Astrocyte (in vitro differentiated cells and primary cell): ENCODE data around the gene RPS6KA2. TPM values are rescaled to one million over a fixed set of nuclear protein-coding genes. Genes with fewer than 3 reads are reported as not detected.

Source experiments
- DNase-seq: peaks from one replicate; pipeline ENCODE4 v3.0.0-alpha.2; 2010; ENCODE audit warnings: low read depth
- FAIRE-seq: peaks from 2 replicates; lab custom pipeline; 2011; peaks lifted over from hg19 to GRCh38; lab: Jason Lieb, UNC
- H2AFZ ChIP-seq: 2 replicates; pipeline ENCODE4 v1.6.0; 2012; ENCODE audit warnings: low read depth, low read length, inconsistent platforms
- H3K27ac ChIP-seq: 2 replicates; pipeline ENCODE4 v1.5.1; 2011; ENCODE audit warnings: low read depth, low read length, inconsistent platforms
- H3K27me3 ChIP-seq: 2 replicates; pipeline ENCODE4 v1.6.0; 2011; ENCODE audit warnings: low read length, inconsistent platforms; ENCODE audit not compliant: insufficient read depth
- H3K36me3 ChIP-seq: 2 replicates; pipeline ENCODE4 v1.5.1; 2011; ENCODE audit warnings: low read length, inconsistent platforms; ENCODE audit not compliant: insufficient read depth
- H3K4me1 ChIP-seq: 2 replicates; pipeline ENCODE4 v1.5.1; 2011; ENCODE audit warnings: low read length, inconsistent platforms; ENCODE audit not compliant: insufficient read depth
- H3K4me2 ChIP-seq: 2 replicates; pipeline ENCODE4 v1.6.0; 2012; ENCODE audit warnings: low read length, inconsistent platforms
- H3K4me3 ChIP-seq: 2 replicates; pipeline ENCODE4 v1.5.1; 2011; ENCODE audit warnings: low read depth, mild to moderate bottlenecking, low read length, inconsistent platforms; ENCODE audit not compliant: insufficient read depth
- H3K79me2 ChIP-seq: 2 replicates; pipeline ENCODE4 v1.6.0; 2012; ENCODE audit warnings: mild to moderate bottlenecking, low read length, inconsistent platforms; ENCODE audit not compliant: insufficient read depth
- H3K9ac ChIP-seq: 2 replicates; pipeline ENCODE4 v1.6.0; 2012; ENCODE audit warnings: mild to moderate bottlenecking, low read length, inconsistent platforms
- H3K9me3 ChIP-seq: 2 replicates; pipeline ENCODE4 v1.5.1; 2012; ENCODE audit warnings: low read depth, mild to moderate bottlenecking, low read length, inconsistent platforms; ENCODE audit not compliant: insufficient read depth
- H4K20me1 ChIP-seq: 2 replicates; pipeline ENCODE4 v1.6.0; 2012; ENCODE audit warnings: low read length, inconsistent platforms; ENCODE audit not compliant: insufficient read depth
- H3K27ac Mint-ChIP-seq: one replicate; pipeline ENCODE4 v1.8.0; 2021; ENCODE audit warnings: mild to moderate bottlenecking, mixed read lengths; ENCODE audit not compliant: unreplicated experiment
- H3K27me3 Mint-ChIP-seq: one replicate; pipeline ENCODE4 v1.8.0; 2021; ENCODE audit warnings: low read depth, mixed read lengths; ENCODE audit not compliant: unreplicated experiment
- H3K36me3 Mint-ChIP-seq: one replicate; pipeline ENCODE4 v1.8.0; 2021; ENCODE audit warnings: low read depth, mixed read lengths; ENCODE audit not compliant: unreplicated experiment
- H3K4me1 Mint-ChIP-seq: one replicate; pipeline ENCODE4 v1.8.0; 2021; ENCODE audit warnings: low read depth, mixed read lengths; ENCODE audit not compliant: unreplicated experiment
- H3K4me3 Mint-ChIP-seq: one replicate; pipeline ENCODE4 v1.8.0; 2021; ENCODE audit warnings: mild to moderate bottlenecking, moderate library complexity, mixed read lengths; ENCODE audit not compliant: unreplicated experiment
- H3K9me3 Mint-ChIP-seq: one replicate; pipeline ENCODE4 v1.8.0; 2021; ENCODE audit warnings: mild to moderate bottlenecking, mixed read lengths; ENCODE audit not compliant: unreplicated experiment
- EZH2 ChIP-seq: IDR thresholded peaks from 2 replicates; pipeline ENCODE4 v1.6.1; 2012; ENCODE audit warnings: mild to moderate bottlenecking, low read length, inconsistent platforms; ENCODE audit not compliant: insufficient read depth
- total RNA-seq: library from RNA; stranded (reverse); gene quantifications from 2 replicates; pipeline ENCODE4 v1.2.1, GENCODE V29; 2021
- TF ChIP-seq, protein P1 (sequence below): IDR thresholded peaks from 2 replicates; pipeline ENCODE4 v1.5.1; 2011; ENCODE audit warnings: low read depth, mild to moderate bottlenecking, inconsistent platforms, low read length, moderate library complexity; ENCODE audit not compliant: insufficient read depth

RPS6KA2 gene
- total RNA-seq, 1 donor from 2014 or later, result 33.5 TPM

DNA sequence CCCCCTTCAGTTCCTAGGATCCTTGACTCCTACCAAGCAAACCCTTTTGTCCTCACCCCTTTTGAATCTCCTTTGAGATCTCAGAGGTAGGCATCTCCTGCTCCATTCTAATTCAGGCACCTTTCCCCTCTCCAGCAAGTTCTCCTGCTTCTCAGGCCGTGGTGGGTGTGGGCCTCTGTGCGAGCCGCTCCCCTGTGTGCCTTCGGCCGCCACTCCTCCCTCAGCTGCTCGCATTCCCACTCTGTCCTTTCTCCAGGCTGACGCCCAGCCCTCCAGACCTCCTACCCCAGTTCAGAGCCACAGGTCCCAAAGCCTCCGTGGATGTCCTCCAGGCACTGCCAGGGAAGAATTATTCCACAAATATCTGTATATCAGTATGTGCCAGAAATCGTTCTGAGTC, 19.7 kb upstream of the RPS6KA2 start:
- no peak overlapping the region for H3K4me3 Mint-ChIP-seq
- Histone ChIP-seq H3K4me1 (no peaks in the 10 kb centered on the region), H3K9ac (no peak overlapping the region), H2AFZ (no peak overlapping the region), H3K9me3 (no peaks in the 10 kb centered on the region), H3K27ac (no peak overlapping the region), H3K79me2 (no peaks in the 10 kb centered on the region), H4K20me1 (no peaks in the 10 kb centered on the region), H3K4me3 (no peak overlapping the region), H3K4me2 (no peak overlapping the region), H3K36me3 (no peaks in the 10 kb centered on the region), H3K27me3 (no peaks in the 10 kb centered on the region)
- no peak overlapping the region for H3K27ac Mint-ChIP-seq
- no peak for FAIRE-seq
- no peak for DNase-seq
- H3K27me3 Mint-ChIP-seq, result peaks cover 1% of the 10 kb centered on the region
- H3K9me3 Mint-ChIP-seq, result no peaks in the 10 kb centered on the region
- TF ChIP-seq, protein P1, sequence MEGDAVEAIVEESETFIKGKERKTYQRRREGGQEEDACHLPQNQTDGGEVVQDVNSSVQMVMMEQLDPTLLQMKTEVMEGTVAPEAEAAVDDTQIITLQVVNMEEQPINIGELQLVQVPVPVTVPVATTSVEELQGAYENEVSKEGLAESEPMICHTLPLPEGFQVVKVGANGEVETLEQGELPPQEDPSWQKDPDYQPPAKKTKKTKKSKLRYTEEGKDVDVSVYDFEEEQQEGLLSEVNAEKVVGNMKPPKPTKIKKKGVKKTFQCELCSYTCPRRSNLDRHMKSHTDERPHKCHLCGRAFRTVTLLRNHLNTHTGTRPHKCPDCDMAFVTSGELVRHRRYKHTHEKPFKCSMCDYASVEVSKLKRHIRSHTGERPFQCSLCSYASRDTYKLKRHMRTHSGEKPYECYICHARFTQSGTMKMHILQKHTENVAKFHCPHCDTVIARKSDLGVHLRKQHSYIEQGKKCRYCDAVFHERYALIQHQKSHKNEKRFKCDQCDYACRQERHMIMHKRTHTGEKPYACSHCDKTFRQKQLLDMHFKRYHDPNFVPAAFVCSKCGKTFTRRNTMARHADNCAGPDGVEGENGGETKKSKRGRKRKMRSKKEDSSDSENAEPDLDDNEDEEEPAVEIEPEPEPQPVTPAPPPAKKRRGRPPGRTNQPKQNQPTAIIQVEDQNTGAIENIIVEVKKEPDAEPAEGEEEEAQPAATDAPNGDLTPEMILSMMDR, result no peak
- TF ChIP-seq EZH2, result no peak
- no peaks in the 10 kb centered on the region for H3K36me3 Mint-ChIP-seq
- H3K4me1 Mint-ChIP-seq, result peaks cover 4% of the 10 kb centered on the region

DNA sequence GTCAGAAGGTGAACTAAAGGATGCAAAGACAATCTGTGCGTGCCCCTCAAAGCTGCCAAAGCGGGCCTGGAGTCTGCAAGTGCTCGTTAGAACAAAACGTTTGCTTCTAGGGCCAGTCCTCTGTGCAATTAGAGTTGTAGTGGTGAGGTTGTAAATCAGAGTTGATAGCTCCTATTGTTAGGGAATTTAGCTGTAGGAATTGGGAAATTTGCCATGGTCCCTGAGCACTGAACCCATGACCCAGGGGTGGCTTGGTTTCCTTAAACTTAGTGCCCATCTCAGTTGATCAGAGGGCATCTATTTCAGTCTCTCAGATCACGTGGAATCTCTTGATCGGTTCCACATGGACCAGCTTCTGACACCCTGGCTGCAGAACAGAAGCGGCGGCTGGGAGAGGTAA, 18.8 kb upstream of the RPS6KA2 start:
- Histone ChIP-seq H3K9me3 (no peaks in the 10 kb centered on the region), H3K36me3 (no peaks in the 10 kb centered on the region), H3K27ac (no peak overlapping the region), H3K79me2 (no peaks in the 10 kb centered on the region), H4K20me1 (no peaks in the 10 kb centered on the region), H3K9ac (no peak overlapping the region), H2AFZ (no peak overlapping the region), H3K4me3 (no peak overlapping the region), H3K27me3 (no peaks in the 10 kb centered on the region), H3K4me1 (no peaks in the 10 kb centered on the region), H3K4me2 (no peak overlapping the region)
- Mint-ChIP-seq H3K4me1 (peaks cover 4% of the 10 kb centered on the region), H3K4me3 (no peak overlapping the region), H3K36me3 (no peaks in the 10 kb centered on the region), H3K27me3 (no peaks in the 10 kb centered on the region), H3K27ac (no peak overlapping the region), H3K9me3 (no peaks in the 10 kb centered on the region)
- TF ChIP-seq, protein P1, result no peak
- no peak for TF ChIP-seq EZH2
- FAIRE-seq, result no peak
- DNase-seq, result no peak

DNA sequence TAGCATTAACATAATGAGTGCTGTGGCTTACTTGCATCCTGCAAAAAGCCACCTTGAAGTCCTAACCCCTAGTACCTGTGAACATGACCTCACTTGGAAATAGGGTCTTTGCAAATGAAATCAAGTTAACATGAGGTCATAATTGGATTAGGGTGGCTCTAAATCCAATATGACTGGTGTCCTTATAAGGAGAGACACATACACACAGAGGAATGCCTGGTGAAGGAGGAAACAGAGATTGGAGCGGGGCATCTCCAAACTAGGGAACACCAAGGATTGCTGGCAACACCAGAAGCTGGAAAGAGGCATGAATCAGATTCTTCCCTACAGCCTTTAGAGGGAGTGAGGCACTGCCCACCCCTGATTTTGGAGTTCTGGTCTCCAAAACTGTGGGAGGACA, 17.6 kb upstream of the RPS6KA2 start:
- FAIRE-seq, result no peak

More for the DNA sequence above, 17.6 kb upstream of the RPS6KA2 start:
- peaks cover 4% of the 10 kb centered on the region for H3K4me1 Mint-ChIP-seq
- H3K9me3 Mint-ChIP-seq, result no peaks in the 10 kb centered on the region
- H3K79me2 ChIP-seq, result no peaks in the 10 kb centered on the region
- H3K4me3 ChIP-seq, result no peak overlapping the region
- no peaks in the 10 kb centered on the region for H3K27me3 ChIP-seq
- no peaks in the 10 kb centered on the region for H3K36me3 ChIP-seq
- peaks cover under 1% of the 10 kb centered on the region for H3K27me3 Mint-ChIP-seq
- no peak overlapping the region for H3K9ac ChIP-seq
- H3K4me3 Mint-ChIP-seq, result no peak overlapping the region
- no peaks in the 10 kb centered on the region for H3K9me3 ChIP-seq
- H3K4me2 ChIP-seq, result no peak overlapping the region
- TF ChIP-seq, protein P1, result no peak
- no peak for TF ChIP-seq EZH2
- no peaks in the 10 kb centered on the region for H3K36me3 Mint-ChIP-seq
- H4K20me1 ChIP-seq, result no peaks in the 10 kb centered on the region
- H3K4me1 ChIP-seq, result no peaks in the 10 kb centered on the region
- no peak overlapping the region for H3K27ac Mint-ChIP-seq
- no peak for DNase-seq
- no peak overlapping the region for H3K27ac ChIP-seq
- H2AFZ ChIP-seq, result no peak overlapping the region
